Neural progenitor cell (in vitro differentiated cells): ENCODE results near the gene KLHL17. TPM values are rescaled to one million over a fixed set of nuclear protein-coding genes. Genes with fewer than 3 reads are reported as not detected.
A peak's percentile ranks its signal among the peaks of the same experiment; 100 is the strongest.

Source experiments
- DNase-seq: peaks from one replicate; pipeline ENCODE4 v3.0.0-alpha.2; 2016; ENCODE audit warnings: low spot score
- H2AFZ ChIP-seq: fragments of 200-600 bp; sonication (generic); replicated peaks from 2 replicates; pipeline ENCODE4 v1.6.1; 2016; ENCODE audit warnings: antibody characterized with exemption
- H3F3A ChIP-seq: fragments of 200-600 bp; sonication (generic); 2 replicates; pipeline ENCODE4 v1.6.1; 2016; ENCODE audit warnings: antibody characterized with exemption, low read depth
- H3K27ac ChIP-seq: fragments of 200-600 bp; sonication (generic); 2 replicates; pipeline ENCODE4 v1.5.1; 2016; ENCODE audit warnings: mild to moderate bottlenecking
- H3K27me3 ChIP-seq: fragments of 200-600 bp; sonication (generic); 2 replicates; pipeline ENCODE4 v1.6.1; 2016; ENCODE audit warnings: mild to moderate bottlenecking, moderate library complexity
- H3K36me3 ChIP-seq: fragments of 200-600 bp; sonication (generic); 2 replicates; pipeline ENCODE4 v1.5.1; 2016
- H3K4me1 ChIP-seq: fragments of 200-600 bp; sonication (generic); 2 replicates; pipeline ENCODE4 v1.6.1; 2016; ENCODE audit warnings: mixed run types
- H3K4me2 ChIP-seq: fragments of 200-600 bp; sonication (generic); 2 replicates; pipeline ENCODE4 v1.6.1; 2016
- H3K4me3 ChIP-seq: fragments of 200-600 bp; sonication (generic); 2 replicates; pipeline ENCODE4 v1.5.1; 2016
- H3K79me2 ChIP-seq: fragments of 200-600 bp; sonication (generic); 2 replicates; pipeline ENCODE4 v1.6.1; 2016; ENCODE audit warnings: low read depth
- H3K9ac ChIP-seq: fragments of 200-600 bp; sonication (generic); 2 replicates; pipeline ENCODE4 v1.6.1; 2016
- H3K9me3 ChIP-seq: fragments of 200-600 bp; sonication (generic); 2 replicates; pipeline ENCODE4 v1.5.1; 2016; ENCODE audit warnings: low read depth
- H4K20me1 ChIP-seq: fragments of 200-600 bp; sonication (generic); 2 replicates; pipeline ENCODE4 v1.6.1; 2016; ENCODE audit warnings: low read depth
- H3K27ac Mint-ChIP-seq: 3 replicates; pipeline ENCODE4 v1.8.0; 2021; ENCODE audit warnings: mixed read lengths
- H3K27me3 Mint-ChIP-seq: 2 replicates; pipeline ENCODE4 v1.8.0; 2022; ENCODE audit warnings: low read depth, mild to moderate bottlenecking, inconsistent platforms, moderate library complexity, mixed read lengths; ENCODE audit not compliant: insufficient read depth
- H3K36me3 Mint-ChIP-seq: 3 replicates; pipeline ENCODE4 v1.8.0; 2021; ENCODE audit warnings: mixed read lengths
- H3K4me1 Mint-ChIP-seq: 3 replicates; pipeline ENCODE4 v1.8.0; 2021; ENCODE audit warnings: mixed read lengths
- H3K4me3 Mint-ChIP-seq: 3 replicates; pipeline ENCODE4 v1.8.0; 2021; ENCODE audit warnings: mild to moderate bottlenecking, moderate library complexity, mixed read lengths
- H3K9me3 Mint-ChIP-seq: 3 replicates; pipeline ENCODE4 v1.8.0; 2020; ENCODE audit warnings: mixed read lengths
- CTCF ChIP-seq: fragments of 200-600 bp; sonication (generic); IDR thresholded peaks from 2 replicates; pipeline ENCODE4 v1.5.1; 2017; ENCODE audit warnings: antibody characterized with exemption, mild to moderate bottlenecking
- EZH2 ChIP-seq: fragments of 200-600 bp; sonication (generic); IDR thresholded peaks from 2 replicates; pipeline ENCODE4 v1.6.1; 2017; ENCODE audit warnings: antibody characterized with exemption, mild to moderate bottlenecking, moderate library complexity
- EZH2phosphoT487 ChIP-seq: fragments of 200-600 bp; sonication (generic); IDR thresholded peaks from 2 replicates; pipeline ENCODE4 v1.6.1; 2017; ENCODE audit warnings: antibody characterized with exemption
- total RNA-seq: library from RNA; depleted of rRNA; stranded (reverse); fragments of >200 nt; gene quantifications from 2 replicates; pipeline ENCODE4 v1.2.3, GENCODE V29; 2015; ENCODE audit warnings: low replicate concordance

Gene KLHL17
- 10.7 and 33.8 TPM in 2 replicates for total RNA-seq

GRCh38 chr1:960363-961131, at the start of gene KLHL17:
TSS of gene KLHL17 (plus strand) at chr1:960584. CDS start at chr1:960694, 110 bp downstream.
- peak within 1 kb of the TSS; percentile 83 for H3K4me3 Mint-ChIP-seq
- no peak for TF ChIP-seq EZH2phosphoT487
- no peak for TF ChIP-seq CTCF
- no peak for TF ChIP-seq EZH2
- Histone ChIP-seq H3K9ac (no peak within 1 kb of the TSS), H3K4me2 (peak within 1 kb of the TSS; percentile 92), H3K9me3 (no peaks in the 10 kb centered on the region), H3K36me3 (no peaks in the 10 kb centered on the region), H3F3A (no peaks in the 10 kb centered on the region), H2AFZ (no peak within 1 kb of the TSS), H3K4me1 (peaks cover 4% of the 10 kb centered on the region), H3K4me3 (peak within 1 kb of the TSS; percentile 87), H4K20me1 (peaks cover 36% of the 10 kb centered on the region), H3K27me3 (peaks cover 38% of the 10 kb centered on the region), H3K27ac (no peak within 1 kb of the TSS), H3K79me2 (peaks cover 22% of the 10 kb centered on the region)
- peak; percentile 87 for DNase-seq
- H3K27ac Mint-ChIP-seq: no peak within 1 kb of the TSS
- H3K9me3 Mint-ChIP-seq: no peaks in the 10 kb centered on the region
- H3K4me1 Mint-ChIP-seq: peaks cover 8% of the 10 kb centered on the region
- H3K36me3 Mint-ChIP-seq: peaks cover 8% of the 10 kb centered on the region
- peaks cover 15% of the 10 kb centered on the region for H3K27me3 Mint-ChIP-seq

GRCh38 chr1:910881-911721, 49.3 kb upstream of the KLHL17 start:
- Mint-ChIP-seq H3K4me1 (peaks cover 20% of the 10 kb centered on the region), H3K27ac (no peak overlapping the region), H3K9me3 (peaks cover 6% of the 10 kb centered on the region), H3K4me3 (peak overlapping the region; percentile 41), H3K36me3 (peaks cover 5% of the 10 kb centered on the region), H3K27me3 (peaks cover 13% of the 10 kb centered on the region)
- H3K9ac ChIP-seq: no peak overlapping the region
- H3K27me3 ChIP-seq: peaks cover 80% of the 10 kb centered on the region
- H2AFZ ChIP-seq: no peak overlapping the region
- peaks cover 5% of the 10 kb centered on the region for H3F3A ChIP-seq
- H3K27ac ChIP-seq: no peak overlapping the region
- H3K36me3 ChIP-seq: no peaks in the 10 kb centered on the region
- no peaks in the 10 kb centered on the region for H3K9me3 ChIP-seq
- TF ChIP-seq EZH2phosphoT487: no peak
- H3K4me2 ChIP-seq: no peak overlapping the region
- H4K20me1 ChIP-seq: no peaks in the 10 kb centered on the region
- no peaks in the 10 kb centered on the region for H3K4me1 ChIP-seq
- peak; percentile 1 for DNase-seq
- no peaks in the 10 kb centered on the region for H3K79me2 ChIP-seq
- H3K4me3 ChIP-seq: no peak overlapping the region

GRCh38 chr1:911875-912739, 48.3 kb upstream of the KLHL17 start:
- Histone ChIP-seq H3K4me2 (no peak overlapping the region), H3K36me3 (no peaks in the 10 kb centered on the region), H4K20me1 (no peaks in the 10 kb centered on the region), H3K27ac (no peak overlapping the region), H3K4me1 (no peaks in the 10 kb centered on the region), H3K27me3 (peaks cover 80% of the 10 kb centered on the region), H3F3A (peaks cover under 1% of the 10 kb centered on the region), H3K9me3 (no peaks in the 10 kb centered on the region), H3K9ac (no peak overlapping the region), H2AFZ (no peak overlapping the region), H3K4me3 (no peak overlapping the region), H3K79me2 (no peaks in the 10 kb centered on the region)
- Mint-ChIP-seq H3K4me1 (peaks cover 23% of the 10 kb centered on the region), H3K27ac (no peak overlapping the region), H3K9me3 (peaks cover 6% of the 10 kb centered on the region), H3K4me3 (peak overlapping the region; percentile 0), H3K36me3 (peaks cover 3% of the 10 kb centered on the region), H3K27me3 (peaks cover 11% of the 10 kb centered on the region)
- DNase-seq: peak; percentile 1
- TF ChIP-seq EZH2phosphoT487 (no peak), EZH2 (peak; percentile 6)
